GM18951 (cell line): Measurements from ENCODE around the gene PRELID2.
"Not testable (repeated sequence)": the region's sequence is repeated elsewhere in the genome, so short reads cannot be mapped to it uniquely, and the experiment has no call there.

Experiments used
- POLR2A ChIP-seq: IDR thresholded peaks from 4 replicates; pipeline ENCODE4 v1.6.1; 2011; ENCODE audit warnings: mild to moderate bottlenecking; ENCODE audit not compliant: insufficient read length, insufficient read depth; ENCODE audit errors: extremely low read depth
- in situ Hi-C: fragments of 300-500 bp; cut with MboI; formaldehyde crosslinking; loops from one replicate; pipeline ENCODE4 v1.12.0; 2022; ENCODE audit warnings: low sequenced_read_pairs, mixed read lengths, inconsistent platforms; ENCODE audit not compliant: unreplicated experiment

The PRELID2 gene

DNA sequence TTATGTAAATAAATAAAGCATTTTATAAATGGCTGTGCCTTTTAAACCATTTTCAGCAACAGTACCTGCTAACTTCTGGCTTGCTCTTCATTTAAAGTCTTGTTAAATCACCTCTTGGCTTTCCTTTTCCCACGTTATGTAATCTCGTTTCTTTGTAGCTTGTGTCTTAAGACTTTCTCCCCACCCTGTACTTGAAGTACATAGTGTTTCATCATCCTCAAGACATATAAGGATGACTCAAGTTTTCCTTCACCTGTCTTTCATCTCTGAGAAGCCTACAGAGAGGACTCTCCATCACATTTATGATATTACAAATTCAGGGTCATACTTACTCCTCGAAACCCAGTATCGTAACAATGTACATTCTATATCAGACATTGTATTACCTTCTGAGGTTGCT, 33.9 kb downstream of the PRELID2 start:
- TF ChIP-seq POLR2A, result no peak
- in situ Hi-C loops, result no loop called here

GRCh38 chr5:145800181-145800580, 35.0 kb downstream of the PRELID2 start:
- in situ Hi-C loops, result no loop called here
- TF ChIP-seq POLR2A, result no peak

- in situ Hi-C loops, result not testable (repeated sequence)
These were observed 36.6 kb downstream of the PRELID2 start for GRCh38 chr5:145798503-145798902.

DNA sequence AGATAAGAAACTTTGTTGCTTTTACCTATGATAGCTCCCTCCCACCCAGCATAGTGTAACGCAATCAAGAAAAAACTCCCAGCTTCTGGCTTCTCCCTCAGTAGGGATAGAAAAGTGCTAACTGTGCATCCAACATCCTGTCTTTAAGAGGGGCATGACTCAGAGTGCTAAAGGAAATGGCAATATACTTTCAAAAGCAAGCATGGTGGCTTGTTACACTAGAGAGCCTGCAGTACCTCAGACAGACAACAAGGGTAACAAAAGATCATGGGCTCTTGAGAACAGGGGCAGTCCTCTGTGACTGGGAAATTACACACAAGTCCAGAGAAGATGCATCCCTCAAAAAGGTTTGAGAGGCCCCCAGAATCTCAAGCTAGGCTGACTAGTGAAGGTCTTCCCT, 37.8 kb downstream of the PRELID2 start:
- in situ Hi-C loops, result no loop called here
- TF ChIP-seq POLR2A, result no peak

DNA sequence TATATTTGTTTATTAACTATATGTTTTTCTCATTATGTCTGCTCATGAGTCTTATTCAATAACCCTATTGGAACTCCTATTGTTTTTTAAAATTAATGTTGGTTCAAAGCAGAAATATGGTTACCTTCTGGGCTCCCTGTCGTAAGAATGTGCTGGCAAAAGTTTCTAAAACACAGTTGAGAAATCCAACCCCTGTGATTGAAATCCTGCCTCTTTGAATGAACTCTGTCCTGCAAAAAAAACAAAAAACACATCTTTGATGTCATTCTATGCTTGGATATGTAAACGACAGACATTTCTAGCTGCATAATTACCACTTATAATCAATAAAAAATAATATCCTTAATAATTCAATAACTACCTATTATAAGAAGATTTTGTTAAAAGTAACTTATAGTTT, 38.8 kb downstream of the PRELID2 start:
- no peak for TF ChIP-seq POLR2A
- in situ Hi-C loops, result no loop called here

GRCh38 chr5:145793574-145793973, 41.6 kb downstream of the PRELID2 start:
- TF ChIP-seq POLR2A, result no peak
- in situ Hi-C loops, result no loop called here

DNA sequence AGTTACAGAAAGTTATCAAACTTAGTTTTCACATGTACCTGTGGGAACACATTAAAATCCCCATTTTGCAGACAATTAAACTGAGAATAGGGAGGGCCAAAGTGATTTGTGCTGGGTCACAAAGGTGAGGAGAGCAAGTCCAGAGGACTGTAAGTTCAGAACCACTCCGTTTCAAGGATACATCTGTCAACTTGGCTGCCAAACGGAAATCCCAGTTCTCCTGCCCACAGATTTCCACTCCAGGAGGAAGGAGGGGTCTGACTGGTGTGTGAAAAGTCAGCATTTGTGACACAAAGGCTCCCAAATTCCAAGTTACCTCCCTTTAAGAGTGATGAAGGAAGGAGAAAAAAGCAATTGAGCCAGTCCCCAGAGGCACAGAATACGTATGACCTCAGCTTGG, 42.3 kb downstream of the PRELID2 start:
- in situ Hi-C loops, result no loop called here
- no peak for TF ChIP-seq POLR2A

- in situ Hi-C loops, result no loop called here
- TF ChIP-seq POLR2A, result no peak
These were observed 43.3 kb downstream of the PRELID2 start for GRCh38 chr5:145791866-145792265.

DNA sequence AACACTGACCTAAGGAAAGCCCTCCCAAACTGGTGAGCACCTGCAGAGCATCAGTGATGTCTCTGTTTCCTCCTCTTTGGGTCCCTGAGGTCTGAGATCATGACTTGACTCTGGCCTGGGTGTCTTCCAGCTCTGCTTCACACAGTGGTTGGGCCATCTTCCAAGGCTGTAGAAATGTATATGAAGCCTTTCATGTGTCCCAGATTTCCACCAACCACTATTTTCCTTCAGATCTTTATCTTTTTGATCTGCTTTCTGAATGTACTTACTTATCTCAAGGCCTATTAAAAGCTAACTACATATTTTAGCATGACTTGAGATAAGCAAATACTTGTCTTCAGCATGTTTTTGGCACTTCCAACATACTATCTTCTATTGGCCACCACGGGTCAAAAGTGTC, 47.1 kb downstream of the PRELID2 start:
- in situ Hi-C loops, result no loop called here
- TF ChIP-seq POLR2A, result no peak

- in situ Hi-C loops, result no loop called here
These were observed 47.6 kb downstream of the PRELID2 start for GRCh38 chr5:145787507-145787906.

DNA sequence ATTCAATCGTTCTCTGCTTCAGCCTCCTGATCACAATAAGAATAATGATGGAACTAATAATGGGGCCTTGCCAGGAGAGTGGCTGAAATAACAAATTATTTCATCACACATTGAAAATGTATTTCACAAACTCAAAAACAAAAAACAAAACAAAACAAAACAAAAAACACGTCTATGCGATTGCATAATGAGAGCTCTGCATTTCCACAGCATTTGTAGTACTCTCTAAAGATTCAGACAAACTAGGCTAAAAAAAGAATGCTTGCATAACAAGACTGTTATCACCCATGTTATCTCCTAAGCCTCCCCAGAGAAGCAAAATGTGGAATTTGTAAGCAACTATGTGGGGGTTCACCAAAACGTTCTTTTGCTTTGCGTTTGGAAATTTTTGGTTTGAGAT, 48.1 kb downstream of the PRELID2 start:
- in situ Hi-C loops, result no loop called here
- no peak for TF ChIP-seq POLR2A

More at GRCh38 chr5:145787507-145787906, 47.6 kb downstream of the PRELID2 start:
- no peak for TF ChIP-seq POLR2A

DNA sequence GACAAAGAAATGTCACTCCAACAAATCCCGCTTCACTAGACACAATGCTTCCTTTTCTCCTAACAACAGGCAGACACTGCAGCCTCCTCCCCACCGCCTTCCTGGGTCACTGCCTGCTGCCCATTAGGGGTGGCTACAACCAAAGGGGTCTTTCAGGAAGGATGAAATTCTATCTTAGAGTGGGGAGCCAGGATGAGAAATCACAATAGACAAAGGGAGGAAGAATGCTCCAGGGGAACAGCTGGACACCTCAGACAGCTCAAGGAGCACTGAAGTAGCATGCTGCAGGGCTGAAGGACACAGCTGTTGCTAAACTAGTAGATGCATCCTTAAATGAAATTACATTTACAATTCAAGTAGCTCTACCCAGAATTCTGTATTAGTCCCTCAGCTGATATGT, 54.2 kb downstream of the PRELID2 start:
- in situ Hi-C loops, result no loop called here
- no peak for TF ChIP-seq POLR2A

DNA sequence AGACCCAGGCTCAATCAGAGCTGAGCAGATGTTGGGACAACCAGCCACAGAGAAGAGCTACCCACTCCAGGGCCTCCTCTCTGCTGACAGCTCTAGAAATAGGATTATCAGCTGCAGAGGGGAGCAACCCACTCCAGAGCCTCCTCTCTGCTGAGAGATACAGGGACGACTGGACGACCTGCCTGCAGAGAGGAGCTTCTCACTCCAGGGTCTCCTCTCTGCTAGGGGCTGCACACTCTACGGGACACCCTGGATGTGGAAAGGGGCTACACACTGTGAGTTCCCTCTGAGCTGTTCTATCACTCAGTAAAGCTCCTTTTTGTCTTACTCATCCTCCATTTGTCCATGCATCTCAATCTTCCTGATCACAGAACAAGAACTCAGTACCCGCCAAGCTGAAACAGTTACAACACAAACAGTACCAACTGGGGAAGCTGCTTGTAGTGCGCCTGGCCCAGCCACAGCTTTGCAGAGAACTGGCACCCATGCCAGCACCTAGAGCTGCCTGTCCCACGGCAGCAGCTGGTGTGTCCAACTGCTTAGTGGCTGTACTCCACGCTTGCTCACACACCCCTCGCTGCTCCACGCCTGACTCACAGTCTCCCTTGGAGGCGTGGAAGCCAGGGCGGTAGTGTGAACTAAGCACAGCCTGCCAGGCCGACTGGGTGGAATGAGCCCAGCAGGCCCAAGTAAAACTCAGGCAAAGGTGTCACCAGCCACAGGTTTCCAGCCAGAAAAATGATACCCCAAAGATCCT, 56.8 kb downstream of the PRELID2 start:
- no peak for TF ChIP-seq POLR2A
- in situ Hi-C loops, result no loop called here

DNA sequence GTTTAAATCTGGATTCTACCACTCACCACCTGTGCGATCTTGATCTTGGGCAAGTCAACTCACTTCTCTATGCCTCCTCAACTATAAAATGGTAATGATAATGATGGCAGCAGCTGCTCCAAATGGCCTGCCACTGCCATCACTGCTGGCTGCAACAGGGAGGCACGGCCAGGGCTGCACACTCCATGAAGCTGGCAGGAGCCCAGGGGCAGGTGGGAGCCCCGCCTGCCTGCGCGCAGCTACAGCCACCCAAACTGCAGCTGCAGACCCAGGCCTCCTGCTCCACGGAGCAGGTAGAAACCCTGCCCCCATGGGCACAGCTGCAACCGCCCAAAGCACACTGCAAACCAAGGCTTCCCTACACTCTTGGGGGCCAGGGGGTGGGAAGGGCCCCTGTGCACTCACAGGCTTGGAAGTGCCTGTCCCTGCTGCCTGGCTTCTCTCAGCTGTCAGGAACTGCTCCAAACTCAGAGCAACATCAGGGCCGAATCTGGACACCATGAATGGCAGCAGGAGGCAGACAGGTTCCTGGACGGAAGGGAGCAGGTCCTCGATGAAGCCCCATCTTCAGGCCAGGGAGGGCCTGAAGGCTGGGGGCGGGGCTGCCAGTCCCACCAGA, 57.6 kb downstream of the PRELID2 start:
- in situ Hi-C loops, result no loop called here
- TF ChIP-seq POLR2A, result no peak
